RKO (cell line): ENCODE data around the gene SWAP70.
A peak's percentile ranks its signal among the peaks of the same experiment; 100 is the strongest.

Experiments used
- DNase-seq: peaks from one replicate; pipeline ENCODE4 v3.0.0-alpha.2; 2016; ENCODE audit warnings: low spot score

Gene SWAP70

DNA sequence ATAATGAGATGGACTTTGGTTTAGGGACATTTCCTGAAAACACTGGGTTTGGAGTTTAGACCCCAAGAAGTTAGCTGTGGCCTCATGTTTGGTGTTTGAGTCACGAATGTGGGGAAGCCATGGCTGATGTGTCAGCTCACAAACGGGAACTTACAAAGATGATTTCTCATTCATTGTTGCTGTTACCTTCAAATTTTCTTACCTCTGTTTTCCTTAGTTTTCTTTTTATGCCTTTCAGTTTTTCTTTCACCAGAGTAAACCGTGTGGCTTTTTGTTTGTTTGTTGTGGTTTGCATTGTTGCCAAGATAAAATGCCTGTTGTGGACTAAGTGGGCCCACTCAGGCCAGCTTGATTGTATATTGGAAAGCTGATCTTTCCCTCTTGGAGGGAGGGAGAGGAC lies 89.1 kb downstream of the SWAP70 start:
- DNase-seq = peak; percentile 59

DNA sequence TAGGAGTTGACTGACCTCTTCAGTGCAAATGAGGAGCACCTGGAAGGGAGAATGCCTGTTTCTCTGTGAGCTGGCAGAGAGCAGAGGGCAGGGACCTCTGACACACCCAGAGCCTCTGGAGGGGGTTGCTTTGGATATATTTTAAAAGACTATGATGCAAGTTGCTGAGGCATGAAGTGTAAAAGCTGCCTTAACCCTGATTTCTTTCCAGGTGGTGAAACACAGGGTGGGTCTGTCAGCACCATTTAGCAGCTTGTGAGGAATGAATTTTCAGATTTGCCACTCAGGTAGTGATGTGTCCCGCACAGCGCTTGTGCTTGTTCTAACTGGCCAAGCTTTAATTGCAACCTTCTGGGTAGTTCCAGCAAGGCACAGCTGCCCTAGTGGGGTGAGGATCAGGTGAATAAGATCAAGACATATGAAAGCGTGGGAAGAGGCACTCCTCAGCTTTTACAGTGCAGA lies 90.2 kb downstream of the SWAP70 start:
- no peak for DNase-seq

DNA sequence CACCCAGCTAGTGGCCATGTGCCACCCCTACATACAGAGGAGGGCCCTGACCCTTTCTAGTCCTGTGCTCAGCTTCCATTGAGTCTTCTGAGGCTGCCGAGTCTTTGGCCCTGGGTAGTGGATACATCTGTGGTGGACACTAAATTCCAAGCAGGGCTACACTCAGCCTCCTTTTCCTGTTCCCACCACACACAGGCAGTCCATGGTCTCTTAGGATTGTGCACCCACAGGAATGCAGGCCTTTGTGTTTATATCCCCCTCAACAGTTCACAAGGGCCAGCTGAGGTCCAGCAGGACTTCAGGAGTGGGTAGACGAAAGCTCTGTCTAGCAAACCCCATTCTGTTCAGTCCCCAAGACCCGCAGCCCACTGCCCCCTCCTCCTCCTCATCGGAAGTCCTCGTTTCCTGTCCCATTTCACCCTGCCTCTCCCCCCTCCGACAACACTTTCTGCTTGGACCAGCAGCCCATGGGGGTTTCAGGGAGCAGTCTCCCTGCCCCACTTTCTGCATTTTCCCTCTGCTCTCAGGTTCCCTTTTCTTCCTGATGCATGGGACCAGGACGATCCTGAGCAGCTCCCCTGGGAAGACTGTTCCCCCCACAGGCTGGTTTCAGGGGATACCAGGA lies 91.8 kb downstream of the SWAP70 start:
- DNase-seq = no peak

DNA sequence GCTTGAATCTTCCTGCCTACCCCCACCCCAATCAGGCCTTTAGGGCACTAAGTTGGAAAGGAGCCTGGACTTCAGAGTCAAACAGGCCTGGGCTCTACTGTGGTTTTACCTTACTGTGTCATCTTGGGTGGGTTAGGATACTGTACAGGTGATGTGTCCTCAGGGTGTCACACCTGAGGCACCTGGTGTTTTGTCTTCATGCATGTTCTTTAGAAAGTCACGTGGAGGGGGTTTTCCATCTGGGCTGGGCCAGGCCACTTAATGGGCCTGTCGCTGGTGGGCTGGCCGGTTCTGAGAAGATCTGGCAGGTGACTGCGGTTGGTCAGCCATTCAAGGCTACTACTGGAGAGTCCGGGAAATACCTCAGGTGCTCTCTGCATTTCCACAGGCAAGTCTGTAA lies 92.6 kb downstream of the SWAP70 start:
- no peak for DNase-seq

DNA sequence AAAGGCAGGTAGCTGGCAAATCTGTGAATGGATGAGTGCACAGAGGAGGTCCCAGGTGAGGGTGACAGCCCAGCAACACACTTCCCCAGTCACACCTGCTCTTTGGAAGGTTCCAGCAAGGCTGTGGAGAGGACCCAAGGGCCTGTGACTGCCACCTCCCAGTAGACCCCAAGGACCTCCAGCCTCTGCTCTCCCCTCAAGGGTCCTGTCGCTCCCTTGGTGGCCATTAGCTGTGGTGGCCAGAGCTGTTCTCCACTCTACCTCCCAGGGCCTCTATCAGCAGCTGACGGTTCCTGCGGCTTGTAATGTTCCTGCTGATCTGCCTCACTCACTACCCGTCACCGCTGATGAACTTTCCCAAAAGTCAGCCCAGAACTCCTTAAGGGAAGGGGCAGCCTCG lies 93.0 kb downstream of the SWAP70 start:
- DNase-seq = no peak

DNA sequence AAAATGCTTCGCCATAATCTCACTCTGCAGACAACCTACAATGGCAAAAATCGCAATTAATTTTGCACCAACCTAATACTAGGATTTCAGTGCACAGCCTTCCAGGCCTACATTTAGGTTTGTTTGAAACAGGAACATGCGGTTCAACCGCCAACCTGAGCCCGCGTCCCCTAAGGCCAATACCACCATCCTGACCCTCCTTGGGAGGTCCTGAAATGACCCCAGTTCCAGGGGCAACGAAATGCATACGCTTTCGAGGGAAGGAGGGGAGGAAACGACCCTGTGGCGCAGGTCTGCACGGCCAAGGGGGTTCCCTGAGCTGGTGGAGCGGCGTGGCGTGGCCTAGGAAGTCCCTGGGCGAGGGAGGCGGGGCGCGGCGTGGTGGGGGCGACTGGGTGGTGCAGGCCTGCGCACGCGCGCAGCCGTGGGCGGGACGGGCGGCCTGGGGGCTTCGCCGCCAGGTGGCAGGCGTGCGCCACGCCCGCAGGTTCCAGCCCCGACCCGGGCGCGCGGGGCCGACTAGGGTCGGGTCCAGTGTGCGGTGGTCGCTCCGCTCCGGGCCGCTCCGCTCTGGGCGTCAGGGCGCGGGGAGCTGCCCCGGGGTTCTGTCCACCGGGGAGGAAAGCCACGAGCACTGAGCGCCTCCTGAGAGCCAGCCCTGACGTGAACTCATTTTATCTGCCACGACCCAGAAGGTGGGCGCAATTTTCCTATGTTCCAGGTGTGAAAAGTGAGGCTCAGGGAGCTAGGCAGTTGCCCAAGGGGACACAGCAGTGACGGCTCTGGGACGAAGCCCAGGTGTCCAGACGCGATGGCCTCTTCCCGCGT lies 94.1 kb downstream of the SWAP70 start:
- peak; percentile 83 for DNase-seq

DNA sequence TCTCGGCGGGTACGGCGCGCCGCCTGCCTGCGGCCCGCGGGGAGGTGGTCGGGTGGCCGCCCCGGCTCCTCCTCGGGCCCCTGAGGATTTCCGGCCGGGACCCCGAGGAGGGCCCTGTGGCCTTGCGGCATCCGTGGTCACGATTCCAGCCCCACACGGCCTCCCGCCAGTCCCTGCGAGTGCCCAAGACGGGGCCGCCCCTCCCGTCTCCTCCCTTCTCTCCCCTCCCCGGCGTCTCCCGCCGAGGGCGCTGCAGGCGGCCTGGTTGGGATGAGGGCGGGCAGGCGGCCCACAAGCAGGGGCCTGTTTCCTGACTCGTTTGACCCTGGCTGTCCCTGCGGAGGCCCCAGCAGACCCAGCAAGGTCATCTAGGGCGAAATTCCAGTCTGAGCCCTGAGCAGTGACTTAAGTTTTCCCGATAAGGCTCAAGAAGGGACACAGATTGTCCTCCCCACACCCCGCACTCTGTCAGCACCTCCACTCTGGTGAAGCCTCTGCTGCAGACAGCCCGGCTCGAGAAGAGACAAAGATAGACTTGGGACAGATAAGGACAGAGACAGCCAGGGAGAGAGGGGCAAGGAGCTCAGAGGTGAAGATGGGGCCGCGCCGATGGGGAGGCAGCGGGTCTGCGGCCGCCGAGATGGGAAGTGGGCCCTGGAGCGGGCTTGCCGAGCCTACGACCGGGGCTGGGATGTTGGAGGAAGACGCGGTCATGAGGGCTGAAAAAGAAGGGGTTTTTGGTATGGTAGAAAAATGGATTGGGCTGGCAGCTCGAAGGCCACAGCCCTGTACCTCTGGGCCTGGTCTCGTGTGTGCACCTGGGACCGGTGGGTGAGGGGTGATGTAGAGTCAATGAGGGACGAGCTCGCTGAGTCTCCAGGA lies 95.0 kb downstream of the SWAP70 start:
- DNase-seq = peak; percentile 80

DNA sequence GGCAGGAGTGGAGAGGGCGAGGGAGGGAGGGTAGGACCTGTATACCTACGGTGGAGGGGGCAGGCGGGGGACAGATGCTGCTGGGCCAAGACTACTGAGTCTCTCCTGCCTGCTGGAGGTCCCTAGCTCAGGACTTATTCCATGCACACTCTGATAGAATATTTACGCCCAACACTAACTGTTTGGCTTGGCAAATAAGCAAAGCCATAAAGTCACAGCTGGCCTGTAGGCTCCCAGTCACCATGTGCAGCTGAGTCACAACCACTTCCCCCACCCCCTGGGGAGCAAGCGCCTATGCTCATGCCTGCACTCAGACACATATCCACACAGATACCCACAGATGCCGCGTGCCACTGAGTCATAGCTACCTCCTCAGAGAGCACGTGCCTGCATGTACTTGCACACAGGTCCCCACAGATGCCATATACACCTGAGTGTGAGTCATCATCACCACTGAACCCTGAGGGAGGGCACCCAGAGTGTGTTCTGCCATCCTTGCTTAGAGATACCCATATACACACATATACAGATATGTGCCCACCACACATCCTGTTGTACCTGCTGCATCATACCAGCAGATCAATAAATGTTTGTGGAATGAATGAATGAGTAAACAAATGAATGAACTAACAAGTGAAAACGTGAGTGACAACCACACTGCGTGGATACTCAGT lies 95.8 kb downstream of the SWAP70 start:
- peak; percentile 100 for DNase-seq

DNA sequence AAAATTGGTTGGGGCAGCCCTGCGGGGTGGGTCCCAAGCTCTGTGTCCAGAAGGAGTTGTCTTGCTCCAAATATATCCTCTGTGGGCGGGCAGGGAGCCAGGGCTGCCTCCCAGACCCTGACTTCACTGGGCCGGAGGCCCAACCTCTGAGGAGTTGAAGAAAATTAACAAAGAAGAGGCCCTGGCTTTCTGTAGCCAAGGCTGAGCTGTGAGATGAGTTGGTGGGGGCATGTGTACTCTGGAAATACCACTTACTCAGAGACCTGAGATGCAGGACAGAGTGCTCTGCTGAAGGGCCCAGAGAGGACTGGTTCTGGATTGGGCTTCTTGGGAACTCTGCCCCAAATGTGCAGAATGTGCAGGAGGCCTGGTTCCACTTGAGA lies 96.3 kb downstream of the SWAP70 start:
- DNase-seq = peak; percentile 30

DNA sequence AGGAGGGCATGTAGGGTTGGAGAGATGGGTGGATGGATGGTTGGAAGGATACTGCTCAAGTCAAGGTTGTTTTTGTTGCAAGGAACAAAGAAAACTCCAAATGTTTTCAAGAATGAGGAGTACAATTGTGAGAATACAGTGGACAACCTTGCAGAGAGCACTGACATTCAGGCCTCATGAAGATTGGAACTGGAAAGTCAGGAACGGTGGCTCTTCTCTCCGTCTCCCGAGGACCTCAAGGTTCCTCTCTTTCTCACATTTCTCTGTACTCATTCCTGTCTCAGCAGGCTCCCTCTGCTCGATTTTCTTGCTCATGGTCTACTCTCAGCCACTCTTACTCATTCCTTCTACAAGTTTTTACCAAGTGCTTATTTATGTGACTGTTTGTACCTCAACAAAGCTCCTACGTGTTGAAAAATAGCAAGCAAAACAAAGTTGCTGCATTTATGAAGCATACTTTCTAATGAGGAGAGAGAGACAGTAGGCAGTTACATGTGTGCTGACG lies 97.6 kb downstream of the SWAP70 start:
- no peak for DNase-seq

DNA sequence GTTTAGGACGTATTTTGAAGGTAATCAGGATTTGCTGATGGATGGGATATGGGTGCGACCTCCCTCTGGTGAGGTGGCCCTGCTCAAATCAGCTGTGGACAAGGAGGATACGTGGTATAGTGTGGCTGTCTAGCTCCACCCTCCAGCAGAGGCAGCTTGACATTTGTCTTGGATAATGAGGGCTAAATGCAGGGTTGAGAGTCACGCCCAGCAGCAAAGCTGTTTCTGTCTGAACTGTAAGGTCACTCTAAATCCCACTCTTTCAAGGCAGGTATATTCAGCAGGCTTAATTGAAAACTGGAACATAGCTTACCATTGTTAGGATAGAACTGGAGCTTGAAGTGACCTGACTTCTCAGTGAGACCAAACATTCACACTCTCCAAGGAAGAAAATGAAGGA lies 98.7 kb downstream of the SWAP70 start:
- DNase-seq = no peak

DNA sequence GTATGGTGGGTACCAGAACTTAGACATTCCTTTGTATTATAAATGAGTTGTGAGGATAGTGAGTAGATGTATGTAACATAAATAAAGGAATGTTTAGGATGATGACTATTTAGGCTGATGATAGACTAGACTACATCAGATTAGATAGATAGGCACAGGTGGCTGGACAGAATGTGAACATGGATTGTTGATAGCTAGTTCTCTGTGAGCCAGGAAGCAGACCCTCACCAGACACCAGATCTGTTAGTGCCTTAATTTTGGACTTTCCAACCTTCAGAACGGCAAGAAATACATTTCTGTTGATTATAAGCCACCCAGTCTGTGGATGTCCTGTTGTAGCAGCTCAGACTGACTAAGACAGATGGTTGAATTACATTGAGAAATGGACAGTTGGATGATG lies 99.4 kb downstream of the SWAP70 start:
- no peak for DNase-seq

DNA sequence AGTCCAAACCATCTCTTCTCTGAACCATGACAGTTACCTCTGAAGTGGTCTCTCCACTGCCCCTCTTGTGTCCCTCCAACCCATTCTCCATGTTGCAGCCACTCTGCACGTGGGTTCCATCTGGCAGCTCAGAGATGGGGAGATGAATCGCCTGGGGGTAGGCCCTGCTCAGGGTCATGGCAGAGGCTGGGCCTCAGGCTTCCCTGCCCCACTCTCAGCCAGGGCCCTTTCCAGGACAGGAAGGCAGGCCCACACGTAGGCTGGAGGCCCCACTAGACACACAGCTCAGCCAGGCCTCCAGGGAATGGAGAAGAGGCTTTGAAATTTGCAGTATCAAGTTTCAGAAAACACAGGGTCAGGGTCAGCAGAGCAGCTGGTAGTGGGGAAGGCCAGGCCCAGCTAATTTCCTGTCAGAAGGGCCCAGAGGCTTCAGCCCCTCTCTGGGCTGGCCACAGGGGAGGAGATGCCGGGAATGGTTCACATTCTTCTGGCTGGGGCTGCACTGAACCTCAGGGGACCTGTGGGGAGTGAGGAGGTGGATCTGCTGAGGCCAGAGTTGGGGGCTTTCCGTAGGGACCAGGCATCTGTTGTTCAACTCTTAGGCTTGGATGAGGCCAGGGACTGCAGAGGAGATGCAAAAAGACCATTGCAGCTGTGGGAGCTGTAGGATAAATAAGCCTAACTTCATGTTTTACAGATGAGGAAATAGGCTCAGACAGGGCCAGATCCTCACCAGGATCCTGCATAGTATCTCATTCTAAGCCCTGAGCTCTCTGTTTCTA lies 101.6 kb downstream of the SWAP70 start:
- no peak for DNase-seq

DNA sequence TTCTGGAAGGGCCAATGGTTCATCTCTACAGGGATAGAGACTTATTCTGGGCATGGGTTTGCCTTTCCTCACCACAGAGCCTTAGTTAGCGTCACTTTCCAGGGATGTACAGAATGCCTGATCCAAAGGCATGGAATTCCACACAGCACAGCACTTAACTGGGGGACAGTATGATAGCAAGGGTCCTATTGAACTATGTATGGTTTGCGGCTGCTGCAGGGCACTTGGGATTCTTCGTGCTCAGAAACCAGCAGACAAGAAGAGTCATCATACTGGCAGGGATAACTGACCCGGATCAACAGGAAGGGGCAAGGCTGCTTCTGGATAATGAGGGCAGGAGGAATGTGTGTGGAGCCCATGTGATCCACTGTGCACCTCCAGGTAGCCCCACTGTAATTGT lies 105.7 kb downstream of the SWAP70 start:
- no peak for DNase-seq

DNA sequence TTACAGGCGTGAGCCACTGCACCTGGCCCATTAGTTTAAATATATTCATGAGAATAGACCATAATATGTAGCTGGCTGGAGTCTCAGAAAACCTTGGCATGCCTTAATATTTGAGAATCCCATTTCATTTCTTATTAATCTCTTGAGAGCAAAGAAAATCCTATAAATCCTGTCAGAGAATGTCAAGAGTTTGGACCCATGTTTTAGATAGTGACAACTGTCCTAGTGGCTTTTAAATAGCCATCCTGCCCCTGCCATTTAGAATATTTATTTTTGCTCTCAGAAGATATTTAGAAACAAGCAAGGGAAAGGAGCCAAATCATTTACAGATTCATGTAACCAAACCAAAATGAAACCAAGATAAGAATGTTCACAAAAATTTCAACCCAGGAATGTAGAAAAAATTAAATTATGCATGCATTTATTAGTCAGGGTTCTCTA lies 107.2 kb downstream of the SWAP70 start:
- no peak for DNase-seq

DNA sequence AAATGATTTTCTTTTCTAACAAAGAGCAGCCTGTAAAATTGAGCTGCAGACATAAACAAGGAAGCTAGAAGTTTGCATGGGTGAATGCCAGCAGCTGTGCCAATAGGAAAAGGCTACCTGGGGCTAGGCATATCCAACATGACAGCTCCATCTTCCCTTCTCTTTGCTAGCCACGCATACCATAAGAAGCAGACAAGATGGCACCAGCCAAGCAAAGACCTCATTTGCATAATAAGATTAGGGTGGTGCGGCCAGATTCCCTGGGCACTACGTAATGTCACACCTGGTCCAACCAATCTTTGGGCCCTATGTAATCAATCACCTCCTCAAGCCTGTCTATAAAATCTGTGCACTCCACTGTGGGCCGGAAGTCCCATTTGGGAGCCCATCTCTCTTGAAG lies 108.3 kb downstream of the SWAP70 start:
- no peak for DNase-seq

DNA sequence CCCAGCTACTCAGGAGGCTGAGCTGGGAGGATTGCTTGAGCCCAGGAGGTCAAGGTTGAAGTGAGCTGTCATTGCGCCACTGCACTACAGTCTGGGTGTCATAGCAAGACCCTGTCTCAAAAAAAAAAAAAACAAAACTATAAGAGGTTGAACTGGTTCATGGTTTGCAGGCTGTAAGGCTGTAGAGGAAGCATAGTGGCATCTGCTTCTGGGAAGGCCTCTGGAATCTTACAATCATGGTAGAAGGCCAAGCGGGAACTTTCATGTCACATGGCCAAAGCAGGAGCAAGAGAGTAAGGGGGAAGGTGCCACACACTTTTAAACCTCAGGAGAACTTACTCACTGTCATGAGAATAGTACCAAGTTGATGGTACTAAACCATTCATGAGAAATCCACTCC lies 109.6 kb downstream of the SWAP70 start:
- no peak for DNase-seq

DNA sequence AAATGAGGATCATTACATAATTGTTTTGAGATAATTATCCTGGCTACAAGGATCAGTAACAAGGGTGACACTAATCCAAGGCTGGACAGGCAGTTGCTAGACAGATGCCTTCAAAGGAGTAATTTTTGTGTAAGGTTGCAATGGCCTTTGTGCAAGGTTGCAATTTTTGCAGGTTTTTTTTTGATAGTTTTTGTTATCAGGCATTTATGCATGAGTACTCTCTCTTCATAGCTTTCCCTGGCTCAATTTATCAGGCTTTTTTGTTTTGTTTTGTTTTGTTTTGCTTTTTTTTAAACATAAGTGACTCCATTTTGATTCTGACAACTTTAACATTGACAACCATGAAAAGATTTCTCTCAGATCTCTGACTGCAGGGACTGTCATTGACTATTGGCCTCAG lies 110.2 kb downstream of the SWAP70 start:
- DNase-seq = no peak

DNA sequence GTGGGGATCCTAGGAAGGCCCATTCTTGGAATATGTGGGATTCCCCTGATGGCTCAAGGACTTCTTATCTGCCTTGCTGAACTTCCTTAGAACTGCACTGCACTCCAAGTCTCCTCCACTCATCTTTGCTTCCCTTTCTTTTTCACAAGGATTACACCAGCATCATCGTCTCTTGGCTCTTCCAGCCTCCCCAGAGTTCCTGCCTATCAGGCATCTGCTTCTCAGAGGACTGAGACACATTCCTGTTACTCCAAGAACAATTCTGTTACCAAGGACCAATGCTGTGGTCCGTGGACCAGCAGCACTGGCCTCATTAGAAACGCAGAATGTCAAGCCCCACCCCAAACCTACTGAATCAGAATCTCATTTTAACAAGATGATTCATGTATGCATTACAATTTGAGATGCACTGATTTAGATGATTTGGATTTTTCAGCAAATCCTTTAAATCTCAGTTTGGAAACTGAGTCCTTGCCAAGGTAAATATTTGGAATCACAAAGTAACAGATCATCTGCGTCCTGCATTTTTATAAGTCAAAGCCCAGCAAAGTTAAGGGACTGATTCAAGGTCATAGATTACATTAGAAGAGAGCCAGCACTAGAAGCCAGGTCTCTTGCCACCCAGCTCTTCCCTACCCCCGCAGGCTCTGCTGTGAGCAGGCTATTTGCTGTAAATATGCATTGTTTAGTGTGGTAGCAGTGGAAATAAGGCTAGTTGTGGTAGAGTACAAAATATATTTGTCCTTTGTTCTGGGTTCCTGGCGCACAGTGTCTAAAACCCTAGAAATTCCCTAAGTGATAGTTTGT lies 110.9 kb downstream of the SWAP70 start:
- DNase-seq = no peak

DNA sequence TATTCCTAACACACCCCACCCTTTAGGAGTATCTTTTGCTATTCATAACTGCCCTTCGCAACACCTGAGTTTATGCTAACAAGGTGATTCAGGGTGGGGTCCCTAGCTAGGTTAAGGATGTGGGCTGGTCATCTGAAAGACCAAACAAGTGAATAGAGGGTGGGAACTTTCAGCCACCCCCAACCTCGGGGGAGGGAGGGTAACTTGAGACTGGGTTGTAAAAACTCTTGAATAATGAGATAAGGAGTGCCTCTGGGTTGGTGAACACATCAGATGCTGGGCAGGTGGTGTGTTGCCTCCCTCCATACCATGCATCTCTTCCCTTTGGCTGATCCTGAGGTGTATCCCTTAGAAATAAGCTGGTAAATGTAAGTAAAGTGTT lies 111.5 kb downstream of the SWAP70 start:
- DNase-seq = no peak
